Panc1 (cell line): ENCODE results near the gene KDM1B. TPM values are rescaled to one million over a fixed set of nuclear protein-coding genes. Genes with fewer than 3 reads are reported as not detected.
A peak's percentile ranks its signal among the peaks of the same experiment; 100 is the strongest.

Source experiments
- ATAC-seq: fragments of 200-7000 bp; cut with Tn5 transposase; 2 replicates; pipeline ENCODE4 v1.9.1; 2020; ENCODE audit warnings: mild to moderate bottlenecking, moderate library complexity
- BruUV-seq: library from RNA; stranded (reverse); fragments of 400-500 nt; replicated peaks from 2 replicates; lab custom pipeline; 2021; lab: Mats Ljungman, UMichigan
- CTCF ChIA-PET: fragments of 300-600 bp; sonication (Branson Sonifier 250); formaldehyde crosslinking; loops from one replicate; lab custom pipeline; 2022; ENCODE audit warnings: antibody characterized with exemption; lab: Charles Lee
- POLR2A ChIA-PET: fragments of 300-600 bp; sonication (Branson Sonifier 250); formaldehyde crosslinking; loops from one replicate; lab custom pipeline; 2022; ENCODE audit warnings: antibody characterized with exemption; lab: Charles Lee
- DNase-seq: peaks from one replicate; pipeline ENCODE4 v3.0.0-alpha.2; 2010; ENCODE audit warnings: low read depth, low spot score
- H3K27ac ChIP-seq: 2 replicates; pipeline ENCODE4 v1.5.1; 2011; ENCODE audit warnings: mild to moderate bottlenecking, low read length, inconsistent platforms
- H3K27me3 ChIP-seq: fragments of 200-500 bp; sonication (Bioruptor generic); 2 replicates; pipeline ENCODE4 v1.6.0; 2014; ENCODE audit warnings: low read length, inconsistent platforms; ENCODE audit not compliant: control insufficient read depth, insufficient read depth
- H3K36me3 ChIP-seq: fragments of 200-500 bp; sonication (Bioruptor generic); 2 replicates; pipeline ENCODE4 v1.5.1; 2014; ENCODE audit warnings: inconsistent platforms, mild to moderate bottlenecking, low read length, moderate library complexity; ENCODE audit not compliant: control insufficient read depth, insufficient read depth
- H3K4me1 ChIP-seq: 2 replicates; pipeline ENCODE4 v1.5.1; 2011; ENCODE audit warnings: inconsistent platforms, mild to moderate bottlenecking, low read length, moderate library complexity; ENCODE audit not compliant: control insufficient read depth, insufficient read depth
- H3K4me3 ChIP-seq, 2 experiments: 2 replicates each; pipeline ENCODE4 v1.5.1; 2011 to 2012; ENCODE audit warnings: low read depth in 2 of 2, low read length in 2 of 2, mild to moderate bottlenecking in 2 of 2, inconsistent platforms in 1 of 2, moderate library complexity in 1 of 2
- H3K9me3 ChIP-seq: fragments of 200-500 bp; sonication (Bioruptor generic); 2 replicates; pipeline ENCODE4 v1.5.1; 2014; ENCODE audit warnings: low read depth, mild to moderate bottlenecking, inconsistent platforms, low read length, moderate library complexity; ENCODE audit not compliant: control insufficient read depth, insufficient read depth
- POLR2AphosphoS5 ChIP-seq: IDR thresholded peaks from 2 replicates; pipeline ENCODE4 v1.6.1; 2012; ENCODE audit warnings: mild to moderate bottlenecking, low read depth, low read length, moderate library complexity
- SIN3A ChIP-seq: IDR thresholded peaks from 2 replicates; pipeline ENCODE4 v1.6.1; 2012; ENCODE audit warnings: low read depth, mild to moderate bottlenecking, low read length, moderate library complexity, borderline replicate concordance; ENCODE audit not compliant: insufficient read depth
- TCF7L2 ChIP-seq: IDR thresholded peaks from 2 replicates; pipeline ENCODE4 v1.6.1; 2011; ENCODE audit warnings: mild to moderate bottlenecking, low read depth, low read length, inconsistent platforms
- in situ Hi-C: cut with HindIII; loops from 2 replicates; pipeline ENCODE4 v1.10.0; 2016; ENCODE audit warnings: low sequenced_read_pairs, low pct_unique_long_range_greater_than_20kb
- intact Hi-C: fragments of 100-400 bp; cut with micrococcal nuclease; formaldehyde crosslinking; loops from one replicate; pipeline ENCODE4 v1.10.0; 2022; ENCODE audit not compliant: unreplicated experiment
- total RNA-seq: library from RNA; stranded (reverse); gene quantifications from one replicate; pipeline ENCODE4 v1.2.1, GENCODE V29; 2021; ENCODE audit not compliant: unreplicated experiment
- TF ChIP-seq, protein P1 (sequence below): fragments of 450-650 bp; IDR thresholded peaks from 2 replicates; pipeline ENCODE4 v1.5.1; 2017; ENCODE audit warnings: mild to moderate bottlenecking
- TF ChIP-seq, protein P2 (sequence below), 2 experiments: IDR thresholded peaks; 2 replicates each; pipeline ENCODE4 v1.6.1; 2011 to 2012; ENCODE audit warnings: low read depth in 2 of 2, control low read depth in 1 of 2, low read length in 1 of 2, mild to moderate bottlenecking in 1 of 2, moderate library complexity in 1 of 2; ENCODE audit not compliant: insufficient read depth in 1 of 2

KDM1B gene
- total RNA-seq, 1 experiment from 2014 or later: 27.1 TPM

DNA sequence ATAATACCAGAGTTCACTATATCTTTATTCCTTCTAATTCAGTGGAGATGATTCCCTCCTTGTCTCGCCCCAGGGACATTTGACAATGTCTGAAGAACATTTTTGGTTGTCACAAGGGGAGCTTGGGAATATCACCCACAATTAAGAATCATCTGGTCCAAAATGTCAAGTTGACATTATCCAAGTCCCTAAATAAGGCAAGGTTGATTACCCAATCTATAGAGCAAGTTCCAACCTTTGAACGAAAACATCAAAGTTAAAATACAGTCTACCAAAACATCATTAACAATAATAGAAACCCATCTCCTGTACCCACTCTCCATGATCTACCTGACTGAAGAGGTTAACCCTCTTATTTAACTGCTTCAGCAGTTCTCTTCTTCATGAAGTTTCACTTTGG, 93.5 kb downstream of the KDM1B start:
- TF ChIP-seq, protein P1, sequence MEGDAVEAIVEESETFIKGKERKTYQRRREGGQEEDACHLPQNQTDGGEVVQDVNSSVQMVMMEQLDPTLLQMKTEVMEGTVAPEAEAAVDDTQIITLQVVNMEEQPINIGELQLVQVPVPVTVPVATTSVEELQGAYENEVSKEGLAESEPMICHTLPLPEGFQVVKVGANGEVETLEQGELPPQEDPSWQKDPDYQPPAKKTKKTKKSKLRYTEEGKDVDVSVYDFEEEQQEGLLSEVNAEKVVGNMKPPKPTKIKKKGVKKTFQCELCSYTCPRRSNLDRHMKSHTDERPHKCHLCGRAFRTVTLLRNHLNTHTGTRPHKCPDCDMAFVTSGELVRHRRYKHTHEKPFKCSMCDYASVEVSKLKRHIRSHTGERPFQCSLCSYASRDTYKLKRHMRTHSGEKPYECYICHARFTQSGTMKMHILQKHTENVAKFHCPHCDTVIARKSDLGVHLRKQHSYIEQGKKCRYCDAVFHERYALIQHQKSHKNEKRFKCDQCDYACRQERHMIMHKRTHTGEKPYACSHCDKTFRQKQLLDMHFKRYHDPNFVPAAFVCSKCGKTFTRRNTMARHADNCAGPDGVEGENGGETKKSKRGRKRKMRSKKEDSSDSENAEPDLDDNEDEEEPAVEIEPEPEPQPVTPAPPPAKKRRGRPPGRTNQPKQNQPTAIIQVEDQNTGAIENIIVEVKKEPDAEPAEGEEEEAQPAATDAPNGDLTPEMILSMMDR: no peak
- TF ChIP-seq, protein P2, sequence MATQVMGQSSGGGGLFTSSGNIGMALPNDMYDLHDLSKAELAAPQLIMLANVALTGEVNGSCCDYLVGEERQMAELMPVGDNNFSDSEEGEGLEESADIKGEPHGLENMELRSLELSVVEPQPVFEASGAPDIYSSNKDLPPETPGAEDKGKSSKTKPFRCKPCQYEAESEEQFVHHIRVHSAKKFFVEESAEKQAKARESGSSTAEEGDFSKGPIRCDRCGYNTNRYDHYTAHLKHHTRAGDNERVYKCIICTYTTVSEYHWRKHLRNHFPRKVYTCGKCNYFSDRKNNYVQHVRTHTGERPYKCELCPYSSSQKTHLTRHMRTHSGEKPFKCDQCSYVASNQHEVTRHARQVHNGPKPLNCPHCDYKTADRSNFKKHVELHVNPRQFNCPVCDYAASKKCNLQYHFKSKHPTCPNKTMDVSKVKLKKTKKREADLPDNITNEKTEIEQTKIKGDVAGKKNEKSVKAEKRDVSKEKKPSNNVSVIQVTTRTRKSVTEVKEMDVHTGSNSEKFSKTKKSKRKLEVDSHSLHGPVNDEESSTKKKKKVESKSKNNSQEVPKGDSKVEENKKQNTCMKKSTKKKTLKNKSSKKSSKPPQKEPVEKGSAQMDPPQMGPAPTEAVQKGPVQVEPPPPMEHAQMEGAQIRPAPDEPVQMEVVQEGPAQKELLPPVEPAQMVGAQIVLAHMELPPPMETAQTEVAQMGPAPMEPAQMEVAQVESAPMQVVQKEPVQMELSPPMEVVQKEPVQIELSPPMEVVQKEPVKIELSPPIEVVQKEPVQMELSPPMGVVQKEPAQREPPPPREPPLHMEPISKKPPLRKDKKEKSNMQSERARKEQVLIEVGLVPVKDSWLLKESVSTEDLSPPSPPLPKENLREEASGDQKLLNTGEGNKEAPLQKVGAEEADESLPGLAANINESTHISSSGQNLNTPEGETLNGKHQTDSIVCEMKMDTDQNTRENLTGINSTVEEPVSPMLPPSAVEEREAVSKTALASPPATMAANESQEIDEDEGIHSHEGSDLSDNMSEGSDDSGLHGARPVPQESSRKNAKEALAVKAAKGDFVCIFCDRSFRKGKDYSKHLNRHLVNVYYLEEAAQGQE (IDR thresholded peaks at IDR 0.05; ENCODE audit: insufficient read depth in 1 of 2, low read depth in 2 of 2, low read length in 1 of 2): no peak
- TF ChIP-seq TCF7L2: no peak
- Histone ChIP-seq H3K4me1 (no peaks in the 10 kb centered on the region), H3K27me3 (no peaks in the 10 kb centered on the region), H3K27ac (no peak overlapping the region), H3K9me3 (no peaks in the 10 kb centered on the region), H3K36me3 (peaks cover 57% of the 10 kb centered on the region), H3K4me3 (no peak overlapping the region)
- in situ Hi-C loops: no loop called here
- CTCF ChIA-PET: no interaction called here
- POLR2A ChIA-PET: interaction anchor here (0.6 kb wide), 1 partner anchor 10 kb away, joined by 11 read pairs; no protein-coding TSS in a partner anchor
- BruUV-seq: no TSS peak
- intact Hi-C loops: no loop called here
- ATAC-seq: no peak
- no peak for DNase-seq

- Histone ChIP-seq H3K9me3 (no peaks in the 10 kb centered on the region), H3K27ac (no peak overlapping the region), H3K4me3 (no peak overlapping the region), H3K27me3 (no peaks in the 10 kb centered on the region), H3K4me1 (no peaks in the 10 kb centered on the region), H3K36me3 (peaks cover 54% of the 10 kb centered on the region)
- ChIA-PET CTCF (no interaction called here), POLR2A (no interaction called here)
- DNase-seq (no peak), ATAC-seq (no peak)
- in situ Hi-C loops (no loop called here), intact Hi-C loops (no loop called here)
- BruUV-seq: TSS peak; percentile 4
- no peak for TF ChIP-seq TCF7L2
- TF ChIP-seq SIN3A: no peak
- TF ChIP-seq, protein P1: no peak
- TF ChIP-seq, protein P2 (IDR thresholded peaks at IDR 0.05; ENCODE audit: insufficient read depth in 1 of 2, low read depth in 2 of 2, low read length in 1 of 2): no peak
- TF ChIP-seq POLR2AphosphoS5: no peak
Measured at GRCh38 chr6:18249271-18249670, 94.0 kb downstream of the KDM1B start.
